ENCODE data around the gene TRIP12.

Gene TRIP12

GRCh38 chr2:229856413-229856812 lies 65.4 kb downstream of the TRIP12 start:
- ChIA-PET POLR2A (no interaction called here), CTCF (no interaction called here)
- Histone ChIP-seq H3K36me3 (ENCODE audit: control insufficient read depth in 2 of 2, insufficient read depth in 1 of 2, low read length in 2 of 2) (peaks cover 33 to 58% of the 10 kb centered on the region in 2 experiments), H3K4me1 (ENCODE audit: control insufficient read depth, insufficient read depth, low read length) (no peaks in the 10 kb centered on the region), H3K4me3 (ENCODE audit: low read depth, low read length) (no peak overlapping the region), H3K9me3 (ENCODE audit: control insufficient read depth, insufficient read depth, low read depth, low read length) (no peaks in the 10 kb centered on the region), H3K27ac (ENCODE audit: extremely low read depth, low read depth, low read length) (no peak overlapping the region)
- TF ChIP-seq ZNF274 (IDR thresholded peaks at IDR 0.05; ENCODE audit: low read length): no peak
- no peak for TF ChIP-seq ZNF274 (tag by site-specific recombination; IDR thresholded peaks at IDR 0.05; ENCODE audit: borderline replicate concordance)
- TF ChIP-seq ZNF707 (tag by site-specific recombination; IDR thresholded peaks at IDR 0.05): no peak
- TF ChIP-seq ZNF621 (tag by site-specific recombination; IDR thresholded peaks at IDR 0.05): no peak
- TF ChIP-seq ZNF549 (tag by site-specific recombination; IDR thresholded peaks at IDR 0.05): no peak
- TF ChIP-seq ZBTB20 (tag by site-specific recombination; IDR thresholded peaks at IDR 0.05): no peak
- TF ChIP-seq MEIS1 (CRISPR knock-in tag; IDR thresholded peaks at IDR 0.05; ENCODE audit: borderline replicate concordance): no peak
- TF ChIP-seq ZNF596 (tag by site-specific recombination; IDR thresholded peaks at IDR 0.05): no peak
- TF ChIP-seq ZBTB11 (tag by site-specific recombination; conservative IDR thresholded peaks at IDR 0.05; ENCODE audit: low read depth): no peak
- no peak for TF ChIP-seq OVOL3 (tag by site-specific recombination; IDR thresholded peaks at IDR 0.05)
- TF ChIP-seq ZNF670 (tag by site-specific recombination; IDR thresholded peaks at IDR 0.05; ENCODE audit: low read depth): no peak
- no peak for TF ChIP-seq ZNF248 (tag by site-specific recombination; IDR thresholded peaks at IDR 0.05)
- TF ChIP-seq REPIN1 (tag by site-specific recombination; IDR thresholded peaks at IDR 0.05; ENCODE audit: low read depth): no peak
- no peak for TF ChIP-seq ZNF76 (tag by site-specific recombination; IDR thresholded peaks at IDR 0.05; ENCODE audit: borderline replicate concordance, low read depth)
- TF ChIP-seq PRDM2 (tag by site-specific recombination; IDR thresholded peaks at IDR 0.05; ENCODE audit: borderline replicate concordance): no peak
- TF ChIP-seq ZNF302 (tag by site-specific recombination; IDR thresholded peaks at IDR 0.05; ENCODE audit: low read depth): no peak
- no peak for TF ChIP-seq ZBTB17 (tag by site-specific recombination; IDR thresholded peaks at IDR 0.05)

GRCh38 chr2:229855116-229855515 lies 66.7 kb downstream of the TRIP12 start:
- POLR2A ChIA-PET: interaction anchor here (0.5 kb wide), 1 partner anchor 10 kb away, joined by 4 read pairs; no protein-coding TSS in a partner anchor
- Histone ChIP-seq H3K9me3 (ENCODE audit: control insufficient read depth, insufficient read depth, low read depth, low read length) (no peaks in the 10 kb centered on the region), H3K4me1 (ENCODE audit: control insufficient read depth, insufficient read depth, low read length) (no peaks in the 10 kb centered on the region), H3K4me3 (ENCODE audit: low read depth, low read length) (no peak overlapping the region), H3K27ac (ENCODE audit: extremely low read depth, low read depth, low read length) (no peak overlapping the region), H3K36me3 (ENCODE audit: control insufficient read depth in 2 of 2, insufficient read depth in 1 of 2, low read length in 2 of 2) (peaks cover 33 to 64% of the 10 kb centered on the region in 2 experiments)
- CTCF ChIA-PET: no interaction called here
- TF ChIP-seq ZNF692 (tag by site-specific recombination; IDR thresholded peaks at IDR 0.05) (no peak), ZNF624 (tag by site-specific recombination; IDR thresholded peaks at IDR 0.05) (no peak), ZNF768 (tag by site-specific recombination; IDR thresholded peaks at IDR 0.05) (no peak), ZNF121 (tag by site-specific recombination; IDR thresholded peaks at IDR 0.05) (no peak), ZNF555 (tag by site-specific recombination; conservative IDR thresholded peaks at IDR 0.05) (no peak), ZBTB6 (tag by site-specific recombination; IDR thresholded peaks at IDR 0.05) (no peak)
